Mucosa of descending colon (tissue), 3 donors: ENCODE data around the gene IGHMBP2. TPM values are rescaled to one million over a fixed set of nuclear protein-coding genes. Genes with fewer than 3 reads are reported as not detected.

ENCODE experiments used
- ATAC-seq: fragments of 200-7000 bp; cut with Tn5 transposase; one replicate; pipeline ENCODE4 v1.9.1; 2020; ENCODE audit warnings: mild to moderate bottlenecking, moderate library complexity
- DNase-seq, 3 donors: peaks; one replicate each; pipeline ENCODE4 v3.0.0-alpha.2; 2020
- H3K36me3 ChIP-seq: fragments of 200-600 bp; one replicate; pipeline ENCODE4 v1.8.0; 2021; ENCODE audit warnings: low read depth, mild to moderate bottlenecking
- H3K4me1 ChIP-seq: fragments of 200-600 bp; one replicate; pipeline ENCODE4 v1.8.0; 2021; ENCODE audit warnings: low read depth, mild to moderate bottlenecking
- H3K4me3 ChIP-seq: fragments of 200-600 bp; one replicate; pipeline ENCODE4 v1.8.0; 2021; ENCODE audit warnings: mild to moderate bottlenecking
- H3K9me3 ChIP-seq: fragments of 200-600 bp; one replicate; pipeline ENCODE4 v1.8.0; 2021; ENCODE audit warnings: mild to moderate bottlenecking
- intact Hi-C, 2 donors: fragments of 100-400 bp; cut with DNase I in 1 of 2; cut with micrococcal nuclease in 1 of 2; formaldehyde crosslinking; loops; one replicate each; pipeline versions ENCODE4 v1.11.0 to v1.11.1; 2022; cut with DNase I, micrococcal nuclease
- total RNA-seq, 3 donors: library from RNA; stranded (reverse); fragmentation: NEBNext Ultra II Directional in 2 of 3; extraction: Animal tissue kit (Norgen Biotek cat#: 25700) in 2 of 3; gene quantifications; one replicate each; pipeline versions ENCODE4 v1.2.1 to v1.2.4, GENCODE V29; 2021 to 2023
- TF ChIP-seq, protein P1 (sequence below): fragments of 200-600 bp; IDR thresholded peaks from one replicate; pipeline ENCODE4 v1.8.0; 2022; ENCODE audit warnings: antibody characterized with exemption, mild to moderate bottlenecking
- donor health status: DM: no; HTN: no; CAD: no; lungs with moderate emphysema.
- donor health status: DM: no; HTN: no; CAD: no.
- donor health status: DM: no; HTN: yes; CAD: no.

The IGHMBP2 gene
- total RNA-seq, 3 donors from 2014 or later = 19.7 to 44.7 (median 25.8) TPM

DNA sequence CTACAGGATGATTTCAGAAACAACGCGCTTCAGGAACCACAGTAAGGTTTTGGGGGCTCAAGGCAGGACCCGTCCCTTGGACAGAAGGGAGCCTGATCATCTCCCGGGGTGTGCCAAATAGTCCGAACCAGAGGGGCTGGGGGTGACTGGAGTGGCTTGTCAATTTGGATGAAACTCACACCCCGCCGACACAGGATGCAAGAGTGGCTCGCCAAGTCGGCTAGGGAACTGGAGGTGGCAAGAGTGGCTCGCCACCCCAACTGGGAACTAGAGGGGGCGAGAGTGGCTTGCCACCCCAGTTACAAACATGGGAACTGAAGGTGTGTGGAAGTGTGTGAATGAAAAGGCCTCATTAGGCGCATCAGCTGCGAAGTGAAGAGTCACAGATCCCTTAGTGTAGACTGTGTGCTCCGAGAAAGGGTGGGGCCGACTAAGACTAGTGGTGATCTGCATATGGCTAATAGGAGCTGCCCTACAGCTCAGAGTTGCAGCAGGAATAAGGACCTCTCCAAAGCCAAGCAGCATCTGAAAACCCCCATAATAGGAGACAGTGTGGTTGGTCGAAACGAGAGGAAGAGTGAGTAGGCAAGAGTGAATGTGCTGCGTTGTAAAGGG, 35.4 kb upstream of the IGHMBP2 start:
- H3K9me3 ChIP-seq = peaks cover 3% of the 10 kb centered on the region
- no peak overlapping the region for H3K4me3 ChIP-seq
- intact Hi-C loops = no loop called here
- TF ChIP-seq, protein P1, sequence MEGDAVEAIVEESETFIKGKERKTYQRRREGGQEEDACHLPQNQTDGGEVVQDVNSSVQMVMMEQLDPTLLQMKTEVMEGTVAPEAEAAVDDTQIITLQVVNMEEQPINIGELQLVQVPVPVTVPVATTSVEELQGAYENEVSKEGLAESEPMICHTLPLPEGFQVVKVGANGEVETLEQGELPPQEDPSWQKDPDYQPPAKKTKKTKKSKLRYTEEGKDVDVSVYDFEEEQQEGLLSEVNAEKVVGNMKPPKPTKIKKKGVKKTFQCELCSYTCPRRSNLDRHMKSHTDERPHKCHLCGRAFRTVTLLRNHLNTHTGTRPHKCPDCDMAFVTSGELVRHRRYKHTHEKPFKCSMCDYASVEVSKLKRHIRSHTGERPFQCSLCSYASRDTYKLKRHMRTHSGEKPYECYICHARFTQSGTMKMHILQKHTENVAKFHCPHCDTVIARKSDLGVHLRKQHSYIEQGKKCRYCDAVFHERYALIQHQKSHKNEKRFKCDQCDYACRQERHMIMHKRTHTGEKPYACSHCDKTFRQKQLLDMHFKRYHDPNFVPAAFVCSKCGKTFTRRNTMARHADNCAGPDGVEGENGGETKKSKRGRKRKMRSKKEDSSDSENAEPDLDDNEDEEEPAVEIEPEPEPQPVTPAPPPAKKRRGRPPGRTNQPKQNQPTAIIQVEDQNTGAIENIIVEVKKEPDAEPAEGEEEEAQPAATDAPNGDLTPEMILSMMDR = no peak
- no peaks in the 10 kb centered on the region for H3K4me1 ChIP-seq
- ATAC-seq = no peak
- DNase-seq = peak in 1 of 3 donors; percentile 15
- H3K36me3 ChIP-seq = no peaks in the 10 kb centered on the region

DNA sequence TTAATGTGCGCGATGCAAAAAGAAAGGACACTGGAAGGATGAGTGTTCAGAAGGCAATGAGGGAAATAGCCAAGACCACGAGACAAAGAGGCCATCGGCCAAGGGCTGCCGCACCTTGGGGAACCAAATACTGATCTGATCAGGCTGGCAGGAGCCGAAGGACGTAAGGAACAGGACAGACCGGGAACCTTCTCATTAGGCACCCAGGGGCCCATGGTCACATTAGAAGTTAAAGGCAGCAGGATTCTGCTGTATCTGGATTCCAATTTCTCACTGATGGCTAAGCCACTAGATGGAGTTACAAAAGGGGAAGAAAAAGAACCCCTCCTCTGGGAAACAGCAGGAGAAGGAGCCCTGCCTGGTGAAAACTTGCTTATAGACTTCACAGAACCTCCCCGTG, 33.2 kb upstream of the IGHMBP2 start:
- H3K4me3 ChIP-seq = no peak overlapping the region
- TF ChIP-seq, protein P1 = no peak
- intact Hi-C loops = no loop called here
- no peaks in the 10 kb centered on the region for H3K4me1 ChIP-seq
- ATAC-seq = peak; percentile 66
- no peaks in the 10 kb centered on the region for H3K9me3 ChIP-seq
- peak in 2 of 3 donors; percentile 24 to 25 for DNase-seq
- no peaks in the 10 kb centered on the region for H3K36me3 ChIP-seq

DNA sequence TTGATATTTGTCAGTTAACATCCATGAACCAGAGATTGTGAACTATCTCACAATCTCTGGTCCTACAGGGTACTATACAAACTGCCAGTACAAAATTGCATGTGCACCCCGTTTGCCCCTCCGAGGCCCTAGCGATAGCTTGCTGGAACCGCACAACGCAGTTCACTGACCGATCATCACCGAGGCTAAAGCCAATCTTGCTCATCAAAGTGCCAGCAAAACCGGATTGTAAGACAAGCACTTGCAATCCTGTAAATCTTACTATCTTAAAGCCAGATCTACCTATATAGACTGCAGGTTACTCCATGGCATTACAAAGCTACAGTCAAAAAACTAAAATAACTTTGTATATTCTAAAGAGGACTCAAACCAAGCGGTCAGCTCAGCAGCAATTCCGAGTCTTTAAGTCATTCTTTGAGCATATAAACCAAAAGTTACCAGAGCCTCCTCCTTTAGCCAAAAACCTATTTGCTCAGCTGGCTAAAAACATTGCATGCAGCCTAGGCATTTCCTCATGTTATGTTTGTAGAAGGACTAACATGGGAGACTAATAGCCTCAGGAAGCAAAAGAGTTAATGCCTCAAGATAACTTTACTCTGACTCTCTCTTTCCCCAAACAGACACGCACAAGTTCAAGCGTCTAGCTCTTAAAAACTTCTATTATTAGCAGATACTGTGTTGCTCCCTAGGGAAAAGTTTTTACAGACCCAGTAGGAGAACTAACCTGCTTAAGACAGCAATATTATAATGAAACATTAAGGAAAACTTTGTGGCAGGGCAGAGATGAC, 31.3 kb upstream of the IGHMBP2 start:
- TF ChIP-seq, protein P1 = no peak
- Histone ChIP-seq H3K4me1 (no peaks in the 10 kb centered on the region), H3K36me3 (no peaks in the 10 kb centered on the region), H3K9me3 (no peaks in the 10 kb centered on the region), H3K4me3 (no peak overlapping the region)
- ATAC-seq (no peak), DNase-seq (peak in 1 of 3 donors; percentile 7)
- intact Hi-C loops = no loop called here

DNA sequence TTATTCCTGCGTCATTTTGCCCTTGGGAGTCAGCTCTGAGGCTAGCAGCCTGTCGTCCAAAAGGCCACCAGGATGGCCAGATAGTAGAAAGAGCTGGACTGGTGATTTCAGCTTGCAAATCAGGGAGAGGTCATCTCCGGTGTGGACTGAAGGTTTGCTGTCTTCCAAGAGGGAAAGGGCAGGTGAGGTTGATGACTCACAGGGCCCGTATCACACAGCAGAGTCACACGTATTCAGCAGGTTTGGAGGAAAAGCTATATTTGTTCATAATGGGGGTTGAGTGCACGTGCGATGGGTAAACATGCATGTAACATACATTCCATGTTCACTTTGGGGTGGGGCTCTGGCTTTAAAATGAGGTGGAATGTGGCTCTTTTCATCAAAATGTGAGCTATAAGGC, 25.7 kb upstream of the IGHMBP2 start:
- DNase-seq = no peak
- H3K9me3 ChIP-seq = no peaks in the 10 kb centered on the region
- intact Hi-C loops = no loop called here
- no peaks in the 10 kb centered on the region for H3K36me3 ChIP-seq
- no peak overlapping the region for H3K4me3 ChIP-seq
- TF ChIP-seq, protein P1 = no peak
- no peaks in the 10 kb centered on the region for H3K4me1 ChIP-seq
- no peak for ATAC-seq

DNA sequence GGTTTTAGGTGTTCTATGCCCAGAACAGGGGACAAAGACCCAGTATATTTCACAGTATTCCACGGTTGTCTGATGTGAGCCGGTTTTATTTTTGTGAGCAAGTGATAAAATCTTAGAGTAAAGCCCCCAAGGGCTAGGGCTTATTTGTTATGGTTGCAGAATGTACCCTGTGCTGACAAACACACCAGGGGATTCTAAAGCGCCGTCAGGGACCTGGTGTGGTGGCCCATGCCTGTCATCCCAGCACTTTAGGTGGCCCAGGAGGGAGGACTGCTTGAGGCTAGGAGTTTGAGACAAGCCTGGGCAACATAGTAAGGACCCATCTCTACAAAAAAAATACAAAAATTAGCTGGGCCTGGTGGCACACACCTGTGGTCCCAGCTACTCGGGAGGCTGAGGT, 22.8 kb upstream of the IGHMBP2 start:
- Histone ChIP-seq H3K4me3 (no peak overlapping the region), H3K9me3 (no peaks in the 10 kb centered on the region), H3K4me1 (no peaks in the 10 kb centered on the region), H3K36me3 (no peaks in the 10 kb centered on the region)
- DNase-seq (peak in 1 of 3 donors; percentile 1), ATAC-seq (no peak)
- intact Hi-C loops = no loop called here
- TF ChIP-seq, protein P1 = no peak
